BLaER1 (cell line): ENCODE results near the gene MED1.
A peak's percentile ranks its signal among the peaks of the same experiment; 100 is the strongest.
"Not testable (repeated sequence)": the region's sequence is repeated elsewhere in the genome, so short reads cannot be mapped to it uniquely, and the experiment has no call there.

Experiments used
- H3K27ac ChIP-seq: shearing (Covaris generic); formaldehyde crosslinking; 2 replicates; pipeline ENCODE4 v1.8.1; 2022
- H3K27me3 ChIP-seq: shearing (Covaris generic); formaldehyde crosslinking; 2 replicates; pipeline ENCODE4 v1.8.1; 2022
- H3K36me3 ChIP-seq: shearing (Covaris generic); formaldehyde crosslinking; 2 replicates; pipeline ENCODE4 v1.8.1; 2022
- H3K4me1 ChIP-seq: shearing (Covaris generic); formaldehyde crosslinking; 2 replicates; pipeline ENCODE4 v1.8.1; 2022
- H3K4me2 ChIP-seq: shearing (Covaris generic); formaldehyde crosslinking; 2 replicates; pipeline ENCODE4 v1.8.1; 2022
- H3K4me3 ChIP-seq: shearing (Covaris generic); formaldehyde crosslinking; 2 replicates; pipeline ENCODE4 v1.8.1; 2022
- H3K9ac ChIP-seq: shearing (Covaris generic); formaldehyde crosslinking; 2 replicates; pipeline ENCODE4 v1.8.1; 2022
- H3K9me3 ChIP-seq: shearing (Covaris generic); formaldehyde crosslinking; 2 replicates; pipeline ENCODE4 v1.8.1; 2022
- H4K20me1 ChIP-seq: shearing (Covaris generic); formaldehyde crosslinking; 2 replicates; pipeline ENCODE4 v1.8.1; 2022
- Cebpa-rat ChIP-seq: shearing (Covaris generic); IDR thresholded peaks from 2 replicates; pipeline ENCODE4 v1.8.1; 2022

MED1 gene

DNA sequence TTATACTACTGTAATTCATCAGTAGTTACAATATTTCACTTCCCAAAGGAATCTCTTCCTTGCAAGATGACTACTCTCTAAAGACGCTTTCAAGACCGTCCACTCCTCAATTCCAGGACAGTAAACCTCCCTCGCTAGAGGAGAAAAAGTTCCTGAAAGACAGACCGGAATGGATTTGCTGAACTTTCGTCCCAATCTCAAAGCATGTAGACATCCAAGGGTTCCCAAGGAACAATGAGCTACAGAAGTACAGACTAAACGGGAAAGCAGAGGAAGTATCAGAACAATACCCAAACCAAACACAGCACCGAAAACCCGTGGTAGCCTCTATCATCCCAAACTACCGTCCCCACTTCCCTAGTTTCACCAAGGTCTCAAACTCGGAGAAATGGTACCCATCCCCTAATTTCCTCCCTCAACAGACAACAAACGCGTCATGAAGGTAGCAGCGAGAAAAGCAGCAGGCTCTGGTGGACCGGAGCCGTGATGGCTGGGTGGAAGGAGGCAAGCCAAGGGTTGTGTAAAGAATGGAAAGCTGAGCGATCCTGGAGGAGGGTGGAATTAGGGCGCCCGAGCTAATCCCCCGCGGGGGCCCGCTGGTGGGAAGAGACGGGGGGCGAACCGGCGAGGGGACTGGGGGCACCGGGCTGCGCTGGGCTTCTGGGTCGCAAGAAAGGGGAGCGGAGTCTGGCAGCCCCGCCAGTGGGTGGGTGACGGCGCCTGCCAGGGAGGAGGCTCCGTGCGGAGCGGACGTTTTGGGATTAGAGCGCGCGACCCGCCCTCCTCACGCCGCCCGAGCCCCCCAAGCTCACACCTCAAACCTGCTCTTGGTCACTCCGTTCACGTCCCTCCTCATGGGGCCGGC lies 50.3 kb downstream of the MED1 start:
- H3K9ac ChIP-seq, result peak overlapping the region; percentile 94
- peaks cover 21% of the 10 kb centered on the region for H3K4me1 ChIP-seq
- H3K36me3 ChIP-seq, result peaks cover 10% of the 10 kb centered on the region
- H3K27me3 ChIP-seq, result no peaks in the 10 kb centered on the region
- TF ChIP-seq Cebpa-rat, result no peak
- H3K9me3 ChIP-seq, result no peaks in the 10 kb centered on the region
- peak overlapping the region; percentile 81 for H3K27ac ChIP-seq
- H3K4me2 ChIP-seq, result peak overlapping the region; percentile 93
- H3K4me3 ChIP-seq, result peak overlapping the region; percentile 94
- peaks cover 86% of the 10 kb centered on the region for H4K20me1 ChIP-seq

DNA sequence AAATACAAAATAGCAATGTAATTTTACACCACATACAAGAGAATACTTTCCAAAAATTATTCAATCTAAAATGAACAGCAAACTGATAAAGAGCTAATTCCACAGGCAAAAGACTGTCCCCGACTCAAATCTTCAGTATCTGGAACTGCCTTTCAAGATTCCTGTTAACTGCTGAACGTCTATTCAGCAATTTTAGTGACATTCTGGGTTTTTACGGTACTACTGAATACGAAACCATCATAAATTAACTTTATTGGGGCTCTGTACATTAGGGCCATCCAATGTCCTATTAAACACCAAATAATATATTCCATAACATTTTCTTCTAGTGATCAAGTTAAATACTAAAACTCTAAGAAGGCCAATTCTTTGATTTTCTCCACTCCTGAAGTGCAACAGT lies 51.3 kb downstream of the MED1 start:
- Histone ChIP-seq H3K27ac (no peak overlapping the region), H3K9me3 (no peaks in the 10 kb centered on the region), H3K4me1 (peaks cover 24% of the 10 kb centered on the region), H3K4me2 (peak overlapping the region; percentile 93), H3K4me3 (no peak overlapping the region), H3K9ac (peak overlapping the region; percentile 94; the same call in 1 of the 2 replicates), H3K36me3 (peaks cover under 1% of the 10 kb centered on the region), H4K20me1 (peaks cover 86% of the 10 kb centered on the region), H3K27me3 (no peaks in the 10 kb centered on the region)
- TF ChIP-seq Cebpa-rat, result no peak

DNA sequence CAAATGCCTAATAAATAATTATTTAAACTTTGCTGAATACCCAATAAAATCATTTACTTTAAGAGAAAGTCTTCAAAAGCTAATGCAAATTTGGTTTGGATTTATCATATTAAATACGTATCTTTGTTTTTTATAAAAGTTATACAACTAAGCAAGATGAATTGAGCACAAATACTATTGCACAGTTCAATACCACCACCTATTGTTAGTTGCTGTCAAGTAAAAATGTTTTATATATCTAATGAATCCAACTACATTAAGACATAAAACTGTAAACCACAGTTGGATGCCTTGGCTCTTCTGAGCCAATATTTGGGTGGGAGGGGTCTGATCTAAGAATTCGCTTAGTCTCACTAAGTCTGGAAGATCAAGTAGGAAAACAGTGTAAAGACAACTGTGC lies 57.3 kb downstream of the MED1 start:
- Histone ChIP-seq H3K27me3 (no peaks in the 10 kb centered on the region), H3K4me3 (no peak overlapping the region), H3K9ac (0 out of 2 replicates have a peak overlapping the region, but pooled peaks have one; percentile 45), H3K36me3 (no peaks in the 10 kb centered on the region), H3K9me3 (no peaks in the 10 kb centered on the region), H3K4me2 (peak overlapping the region; percentile 57), H4K20me1 (peaks cover 98% of the 10 kb centered on the region), H3K4me1 (peaks cover 14% of the 10 kb centered on the region), H3K27ac (no peak overlapping the region)
- TF ChIP-seq Cebpa-rat, result no peak

DNA sequence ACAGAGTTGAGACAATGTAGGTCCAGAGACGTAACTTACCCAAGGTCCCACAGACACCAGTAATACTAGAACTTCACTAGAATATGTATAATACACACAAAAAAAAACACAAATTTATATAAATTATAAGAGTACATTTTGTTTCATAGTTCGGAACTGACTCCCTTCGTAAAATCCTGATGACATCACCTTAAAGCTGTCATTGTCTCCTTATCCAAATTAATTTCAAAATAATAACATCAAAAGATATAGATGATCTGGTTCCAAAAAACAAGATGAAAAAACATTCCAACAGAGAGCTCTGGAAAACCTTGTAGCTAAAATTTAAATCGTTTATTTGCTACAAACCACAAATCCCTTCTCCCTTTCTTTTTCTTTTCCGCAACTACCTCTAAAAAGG lies 59.6 kb downstream of the MED1 start:
- H3K9me3 ChIP-seq, result no peaks in the 10 kb centered on the region
- peaks cover 97% of the 10 kb centered on the region for H4K20me1 ChIP-seq
- H3K4me2 ChIP-seq, result no peak overlapping the region
- H3K36me3 ChIP-seq, result peaks cover 9% of the 10 kb centered on the region
- peaks cover 14% of the 10 kb centered on the region for H3K4me1 ChIP-seq
- H3K9ac ChIP-seq, result no peak overlapping the region
- no peak overlapping the region for H3K4me3 ChIP-seq
- no peaks in the 10 kb centered on the region for H3K27me3 ChIP-seq
- TF ChIP-seq Cebpa-rat, result no peak
- no peak overlapping the region for H3K27ac ChIP-seq

DNA sequence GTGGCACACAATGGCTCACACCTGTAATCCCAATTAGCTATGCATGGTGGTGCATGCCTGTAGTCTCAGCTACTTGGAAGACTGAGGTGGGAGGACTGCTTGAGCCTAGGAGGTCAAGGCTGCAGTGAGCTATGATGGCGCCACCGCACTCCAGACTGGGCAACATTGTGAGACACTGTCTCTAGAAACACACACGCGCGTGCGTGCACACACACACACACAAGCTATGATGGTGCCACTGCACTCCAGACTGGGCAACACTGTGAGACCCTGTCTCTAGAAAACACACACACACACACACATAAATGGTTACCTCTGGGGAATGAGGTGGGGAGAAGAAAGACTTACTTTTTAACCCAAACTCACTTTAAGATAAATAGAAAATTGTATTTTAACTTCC lies 66.0 kb downstream of the MED1 start:
- no peak for TF ChIP-seq Cebpa-rat
- no peaks in the 10 kb centered on the region for H3K27me3 ChIP-seq

DNA sequence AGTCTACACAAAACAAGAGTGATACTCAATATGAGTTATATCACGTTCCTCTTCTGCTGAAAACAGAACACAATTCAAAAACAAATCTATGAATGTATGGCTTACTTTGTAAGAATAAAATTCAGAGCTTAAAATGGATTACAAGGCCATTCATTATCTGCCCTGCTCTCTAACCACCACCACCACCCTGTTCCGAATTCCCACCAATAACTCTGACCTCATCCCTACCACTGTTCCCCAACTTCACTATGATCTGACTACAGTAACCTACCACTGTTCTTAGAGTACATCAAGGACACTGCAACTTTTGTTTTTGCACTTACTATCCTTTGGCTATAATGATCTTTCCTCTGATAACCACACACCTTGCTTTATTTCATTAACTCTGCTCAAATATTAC lies 70.9 kb downstream of the MED1 start:
- peaks cover 99% of the 10 kb centered on the region for H4K20me1 ChIP-seq
- peaks cover 4% of the 10 kb centered on the region for H3K4me1 ChIP-seq
- no peak overlapping the region for H3K4me3 ChIP-seq
- H3K27ac ChIP-seq, result no peak overlapping the region
- H3K9ac ChIP-seq, result no peak overlapping the region
- H3K9me3 ChIP-seq, result no peaks in the 10 kb centered on the region
- TF ChIP-seq Cebpa-rat, result no peak
- H3K4me2 ChIP-seq, result no peak overlapping the region
- H3K27me3 ChIP-seq, result no peaks in the 10 kb centered on the region
- peaks cover 6% of the 10 kb centered on the region; the same call in 1 of the 2 replicates for H3K36me3 ChIP-seq

More for the DNA sequence above, 66.0 kb downstream of the MED1 start:
- H4K20me1 ChIP-seq, result peaks cover 97% of the 10 kb centered on the region
- no peak overlapping the region for H3K4me2 ChIP-seq
- peaks cover 21% of the 10 kb centered on the region for H3K36me3 ChIP-seq
- no peaks in the 10 kb centered on the region for H3K4me1 ChIP-seq
- H3K27ac ChIP-seq, result no peak overlapping the region
- H3K9ac ChIP-seq, result no peak overlapping the region
- H3K9me3 ChIP-seq, result no peaks in the 10 kb centered on the region
- no peak overlapping the region for H3K4me3 ChIP-seq

DNA sequence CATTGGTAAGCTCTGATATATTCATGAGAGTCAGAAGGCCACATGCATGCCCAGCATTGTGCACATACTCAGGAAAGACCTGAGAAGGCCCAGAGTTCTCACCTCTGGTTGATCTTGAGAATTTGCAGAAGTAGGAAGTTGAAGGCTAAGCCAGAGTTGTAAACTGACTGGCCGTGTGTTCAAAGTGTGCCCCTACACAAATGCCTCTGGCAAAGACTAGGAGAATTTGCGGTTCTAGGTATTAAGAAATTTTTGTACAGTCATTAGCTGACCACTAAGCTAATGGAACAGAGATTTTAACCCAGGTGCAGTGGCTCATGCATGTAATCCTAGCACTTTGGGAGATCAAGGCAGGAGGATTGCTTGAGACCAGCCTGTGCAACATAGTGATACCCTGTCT lies 74.6 kb downstream of the MED1 start:
- H3K4me3 ChIP-seq, result no peak overlapping the region
- no peaks in the 10 kb centered on the region for H3K27me3 ChIP-seq
- TF ChIP-seq Cebpa-rat, result no peak
- no peaks in the 10 kb centered on the region for H3K9me3 ChIP-seq
- peaks cover 98% of the 10 kb centered on the region for H4K20me1 ChIP-seq
- no peaks in the 10 kb centered on the region for H3K36me3 ChIP-seq
- H3K9ac ChIP-seq, result no peak overlapping the region
- H3K27ac ChIP-seq, result no peak overlapping the region
- peaks cover 4% of the 10 kb centered on the region for H3K4me1 ChIP-seq
- H3K4me2 ChIP-seq, result no peak overlapping the region

DNA sequence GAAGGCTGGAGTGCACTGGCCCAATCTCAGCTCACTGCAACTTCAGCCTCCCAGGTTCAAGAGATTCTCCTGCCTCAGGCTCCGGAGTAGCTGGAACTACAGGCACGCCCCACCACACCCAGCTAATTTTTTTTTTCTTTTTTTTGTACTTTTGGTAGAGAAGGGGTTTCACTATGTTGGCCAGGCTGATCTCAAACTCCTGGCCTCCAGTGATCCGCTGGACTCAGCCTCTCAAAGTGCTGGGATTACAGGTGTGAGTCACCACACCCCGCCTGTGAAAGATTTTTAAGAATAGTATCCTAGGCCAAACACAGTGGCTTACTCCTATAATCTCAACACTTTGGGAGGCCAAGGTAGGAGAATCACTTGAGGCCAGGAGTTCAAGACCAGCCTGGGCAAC lies 83.3 kb downstream of the MED1 start:
- not testable (repeated sequence) for H3K36me3 ChIP-seq, H3K4me3 ChIP-seq, H3K27me3 ChIP-seq, H3K27ac ChIP-seq, H3K9me3 ChIP-seq, H3K9ac ChIP-seq, H3K4me1 ChIP-seq, H3K4me2 ChIP-seq
- H4K20me1 ChIP-seq, result peaks cover 85% of the 10 kb centered on the region

DNA sequence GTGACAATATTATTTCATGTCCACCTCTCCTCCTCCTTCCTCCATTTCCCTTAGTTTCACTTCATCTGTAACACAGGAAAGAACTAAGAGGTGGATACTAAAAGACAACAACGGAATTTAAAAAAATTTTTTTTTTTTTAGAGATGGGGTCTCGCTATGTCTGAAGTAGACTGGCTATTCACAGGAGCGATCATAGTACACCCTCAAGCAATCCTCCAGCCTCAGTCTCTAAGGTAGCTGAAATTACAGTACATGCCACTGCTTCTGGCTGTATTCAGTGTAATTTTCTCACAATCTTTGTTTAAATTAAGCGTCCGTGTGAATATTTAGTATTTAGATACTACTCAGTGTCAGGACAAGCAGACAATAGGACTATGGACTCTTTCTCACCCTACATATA lies 85.2 kb downstream of the MED1 start:
- Histone ChIP-seq H4K20me1 (peaks cover 86% of the 10 kb centered on the region), H3K4me3 (no peak overlapping the region), H3K9me3 (no peaks in the 10 kb centered on the region), H3K4me2 (no peak overlapping the region), H3K9ac (no peak overlapping the region), H3K4me1 (peaks cover 9% of the 10 kb centered on the region; the same call in 1 of the 2 replicates), H3K27me3 (no peaks in the 10 kb centered on the region), H3K27ac (no peak overlapping the region), H3K36me3 (0 out of 2 replicates have a peak, but pooled peaks cover 9% of the 10 kb centered on the region)
- TF ChIP-seq Cebpa-rat, result no peak

DNA sequence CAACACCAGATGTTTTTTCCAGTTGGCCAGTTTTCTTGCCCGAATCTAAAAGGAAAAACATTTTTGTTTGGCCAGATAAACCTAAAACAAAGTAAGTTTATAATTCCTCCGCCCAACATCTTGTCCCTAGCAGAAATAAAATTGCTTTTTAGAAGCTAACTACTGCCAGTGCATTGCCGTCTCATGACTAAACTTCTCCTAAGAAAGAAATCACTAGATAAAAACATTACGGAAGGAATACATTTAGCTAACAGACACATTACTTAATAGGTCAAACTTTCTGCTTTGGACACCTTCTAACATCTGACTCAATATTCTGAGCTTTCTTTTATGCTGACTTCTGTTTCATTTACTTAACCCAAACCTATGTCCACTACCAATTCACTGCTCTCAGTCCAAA lies 85.8 kb downstream of the MED1 start:
- TF ChIP-seq Cebpa-rat, result no peak

More for the DNA sequence above, 85.8 kb downstream of the MED1 start:
- Histone ChIP-seq H4K20me1 (peaks cover 90% of the 10 kb centered on the region), H3K4me1 (peaks cover 9% of the 10 kb centered on the region; the same call in 1 of the 2 replicates), H3K4me2 (no peak overlapping the region), H3K9me3 (no peaks in the 10 kb centered on the region), H3K4me3 (no peak overlapping the region), H3K27ac (no peak overlapping the region), H3K9ac (no peak overlapping the region), H3K36me3 (0 out of 2 replicates have a peak, but pooled peaks cover 8% of the 10 kb centered on the region), H3K27me3 (no peaks in the 10 kb centered on the region)
